Ecto neural progenitor cell (in vitro differentiated cells): ENCODE results near the gene FARS2.

Source experiments
- DNase-seq: peaks from one replicate; pipeline ENCODE4 v3.0.0-alpha.2; 2018; ENCODE audit warnings: low spot score

The FARS2 gene

DNA sequence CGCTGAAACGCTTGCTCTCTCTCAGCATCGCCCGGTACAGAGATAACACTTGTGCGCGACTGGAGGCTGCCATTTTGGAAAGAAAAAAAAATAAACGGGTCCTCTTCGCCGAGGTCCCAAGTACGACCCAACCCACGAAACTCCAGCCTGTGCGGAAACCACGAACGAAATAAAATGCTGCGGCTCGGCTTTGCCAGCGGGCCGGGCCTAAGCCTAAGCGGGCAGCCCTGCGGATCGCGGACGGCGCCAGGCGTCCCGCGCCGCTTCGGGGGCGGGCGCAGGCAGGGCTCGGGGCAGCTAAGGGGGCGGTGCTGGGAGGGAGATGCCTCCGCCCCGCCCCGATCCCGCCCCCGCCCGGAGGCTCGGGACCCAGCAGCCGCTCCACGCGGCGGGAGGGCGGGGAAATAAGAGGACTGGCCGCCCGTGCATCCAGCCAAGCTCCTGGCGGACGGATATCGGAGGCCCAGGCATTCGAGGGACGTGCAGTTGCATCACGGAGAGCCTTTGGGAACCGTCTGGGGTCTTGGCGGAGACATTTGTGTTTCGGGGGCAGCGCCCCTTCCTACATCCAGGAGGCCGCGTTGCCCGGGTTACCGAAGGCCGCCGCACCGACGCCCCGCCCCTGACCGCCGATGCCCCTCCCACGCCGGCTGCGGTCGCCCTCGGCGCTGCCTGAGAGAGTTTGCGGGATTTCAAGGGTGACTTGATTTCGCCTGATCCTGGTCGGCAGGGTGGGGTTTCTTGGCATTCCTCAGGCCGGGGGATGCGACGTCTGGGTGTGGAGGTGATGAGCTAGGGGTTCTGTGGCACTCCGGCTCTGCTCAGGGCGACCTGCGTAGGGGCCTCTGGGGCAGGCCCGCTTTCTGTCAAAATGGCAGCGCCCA is at the start of gene FARS2, which contains the start of gene LYRM4:
FARS2 (plus strand) TSS at position 853 of the 884 bp plus-strand sequence.
LYRM4 (minus strand) TSS at position 290 of the 884 bp plus-strand sequence; CDS start at position 73, 217 bp downstream.
- peak; percentile 96 for DNase-seq

DNA sequence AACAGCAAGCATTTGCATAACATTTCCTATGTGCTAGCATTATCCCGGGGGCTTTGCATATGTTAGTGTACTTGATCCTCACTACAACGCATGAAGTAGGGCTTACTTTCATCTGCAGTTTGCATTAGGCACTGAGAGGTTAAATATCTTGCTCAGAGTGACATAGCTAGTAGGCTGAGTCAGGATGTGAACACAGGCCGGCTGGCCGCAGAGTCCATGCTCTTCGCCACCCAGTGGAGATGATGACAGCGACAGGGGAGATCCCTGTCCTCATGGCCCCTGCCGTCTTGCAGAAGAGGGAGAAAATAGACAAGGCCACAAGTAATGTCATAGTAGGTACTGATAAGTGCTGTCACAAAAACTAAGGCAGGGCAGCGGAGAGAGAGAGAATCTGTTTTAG is 47.5 kb upstream of the FARS2 start:
- no peak for DNase-seq

DNA sequence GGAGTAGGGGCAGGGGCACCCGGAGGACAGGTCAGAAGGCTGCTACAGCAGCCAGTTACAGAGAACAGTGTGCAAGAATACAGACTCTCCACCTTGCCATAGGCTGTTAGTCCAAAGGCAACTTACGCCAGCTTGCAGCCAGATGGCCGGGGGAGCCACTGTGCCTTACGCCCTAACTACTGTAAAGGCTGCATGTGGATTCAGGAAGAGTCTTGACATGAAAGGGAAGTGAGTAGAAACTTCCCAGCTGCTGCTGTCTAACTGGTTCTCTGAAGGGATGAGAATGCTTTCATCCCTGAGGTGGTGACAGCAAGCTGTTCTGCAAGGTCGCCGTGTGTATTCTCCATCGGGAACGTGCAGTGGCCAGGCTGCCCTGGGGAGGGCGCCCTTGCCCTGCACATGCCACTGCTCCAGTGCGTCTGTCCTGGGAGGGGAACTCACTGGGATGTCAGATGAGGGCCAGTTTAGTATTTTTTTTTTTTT is 46.7 kb upstream of the FARS2 start:
- DNase-seq, result peak; percentile 81

DNA sequence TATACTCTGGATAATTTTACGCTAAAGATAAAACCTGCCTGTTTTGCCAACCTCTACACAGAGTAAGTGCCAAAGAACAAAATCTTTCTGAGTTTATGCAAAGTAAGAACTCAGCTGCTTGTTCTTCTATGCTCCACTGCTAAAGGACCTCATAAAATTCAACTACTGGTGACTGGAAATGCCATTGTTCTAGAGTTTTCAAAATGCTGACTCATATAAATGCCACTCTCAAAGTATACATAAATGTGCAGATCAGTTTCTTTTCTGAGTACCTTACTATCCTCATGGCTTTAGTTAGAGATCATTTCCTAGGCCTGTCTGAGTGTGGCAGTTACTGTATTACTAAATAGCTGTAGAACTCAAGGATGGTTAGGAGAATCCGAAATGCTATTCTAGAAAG is 46.2 kb upstream of the FARS2 start:
- no peak for DNase-seq

DNA sequence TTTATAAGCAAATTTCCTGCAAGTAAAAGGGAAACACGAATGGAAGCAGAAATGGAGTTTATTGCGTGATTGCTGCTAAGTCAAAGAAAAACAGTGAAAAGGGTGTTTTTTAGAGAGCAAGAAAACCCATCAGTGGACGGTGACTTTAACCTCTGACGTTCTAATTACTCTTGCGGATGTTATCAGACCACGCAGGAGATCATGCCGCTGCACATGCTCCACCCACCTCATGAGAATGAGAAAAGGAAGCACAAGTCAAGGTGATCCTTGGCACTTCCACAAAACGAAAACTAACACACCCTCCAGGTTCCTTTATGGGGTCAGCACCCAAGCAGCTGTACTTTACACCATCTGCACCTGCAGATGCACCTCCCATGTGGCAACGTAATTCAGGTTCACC is 45.5 kb upstream of the FARS2 start:
- no peak for DNase-seq

DNA sequence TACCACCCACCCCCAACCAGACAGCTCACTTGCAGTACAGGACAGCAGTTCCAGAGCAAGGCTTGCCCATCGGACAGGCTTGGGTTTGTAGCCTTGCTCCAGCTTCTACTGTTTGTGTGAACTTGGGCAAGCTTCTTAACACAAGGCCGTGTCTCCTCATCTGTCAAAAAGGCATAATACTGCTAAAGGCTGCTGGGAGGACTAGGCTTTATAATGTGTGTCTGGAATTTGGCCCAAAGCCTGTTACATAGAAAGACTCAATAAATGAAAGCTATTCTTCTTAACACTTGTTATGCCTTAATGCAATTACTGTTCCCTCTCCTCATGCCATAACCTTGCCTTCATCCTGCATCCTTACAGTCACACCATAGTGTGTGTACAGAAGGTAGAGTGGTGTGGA is 44.0 kb upstream of the FARS2 start:
- no peak for DNase-seq

DNA sequence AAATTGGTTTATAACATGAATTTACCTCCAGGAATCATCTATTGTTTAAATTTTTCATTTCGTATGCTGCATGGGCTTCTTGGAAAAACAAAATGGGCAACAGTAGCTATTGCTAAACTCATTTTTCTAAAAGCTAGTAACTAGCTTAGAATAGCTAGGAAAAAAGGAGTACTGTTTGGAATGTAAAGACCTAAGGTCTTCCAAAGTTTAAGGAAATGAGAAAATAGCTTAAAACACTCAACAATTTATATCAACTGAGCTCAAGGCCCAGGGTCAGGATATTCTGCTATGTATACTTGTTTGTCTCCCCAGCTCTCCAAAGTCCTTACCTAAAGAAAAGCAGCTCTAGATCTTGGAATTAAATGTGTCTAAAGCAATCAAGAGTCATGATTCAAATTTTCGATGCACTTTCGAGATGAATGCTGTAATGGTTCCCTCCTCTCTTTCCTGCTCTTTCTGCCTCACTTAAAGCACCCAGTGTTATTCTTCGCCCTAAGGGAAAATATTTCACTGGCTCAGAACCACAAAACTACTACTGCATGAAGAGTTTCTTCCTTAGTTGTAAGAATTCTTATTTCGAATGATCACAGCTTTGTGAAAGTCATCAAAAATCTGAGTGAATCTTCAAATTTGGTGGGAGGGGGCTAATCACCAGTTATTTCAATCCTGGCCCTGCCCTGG is 42.2 kb upstream of the FARS2 start:
- DNase-seq, result no peak

DNA sequence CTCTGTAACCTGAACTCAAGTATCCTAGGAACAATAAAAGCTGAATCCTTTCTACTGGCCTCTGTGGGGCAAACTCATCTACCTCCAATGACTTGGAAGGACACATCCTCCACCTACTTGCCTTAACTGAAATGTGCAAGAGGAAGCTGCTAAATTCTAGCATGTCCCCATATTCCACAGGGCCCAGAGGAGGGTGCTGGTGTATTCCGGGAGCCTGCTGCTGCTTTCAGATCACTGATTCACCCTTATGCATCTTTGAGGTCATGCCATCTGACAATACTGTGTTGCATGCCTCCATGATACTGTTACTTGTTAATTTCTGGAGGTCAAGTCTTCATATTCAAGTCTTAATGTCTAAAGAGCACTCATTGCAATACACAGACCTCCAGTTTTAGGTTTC is 40.9 kb upstream of the FARS2 start:
- no peak for DNase-seq

DNA sequence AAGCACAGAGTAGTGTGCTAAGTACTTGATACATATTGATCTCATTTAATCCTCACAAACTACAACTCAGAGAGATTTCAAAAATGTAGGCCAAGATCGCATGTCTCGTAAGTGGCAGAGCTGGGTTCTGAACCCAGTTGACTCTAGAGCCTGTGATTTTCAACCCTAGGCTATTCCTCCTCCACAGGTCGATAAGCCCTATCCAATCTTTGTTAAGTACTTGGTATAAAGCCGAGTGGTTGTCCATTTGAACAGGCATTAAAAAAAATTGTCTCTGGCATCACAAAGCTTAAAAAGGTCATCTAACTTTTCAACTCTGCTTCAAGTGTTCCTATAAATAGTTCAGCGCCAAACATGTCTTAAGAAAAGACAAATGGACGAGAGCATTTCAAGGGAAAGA is 38.0 kb upstream of the FARS2 start:
- DNase-seq, result no peak

DNA sequence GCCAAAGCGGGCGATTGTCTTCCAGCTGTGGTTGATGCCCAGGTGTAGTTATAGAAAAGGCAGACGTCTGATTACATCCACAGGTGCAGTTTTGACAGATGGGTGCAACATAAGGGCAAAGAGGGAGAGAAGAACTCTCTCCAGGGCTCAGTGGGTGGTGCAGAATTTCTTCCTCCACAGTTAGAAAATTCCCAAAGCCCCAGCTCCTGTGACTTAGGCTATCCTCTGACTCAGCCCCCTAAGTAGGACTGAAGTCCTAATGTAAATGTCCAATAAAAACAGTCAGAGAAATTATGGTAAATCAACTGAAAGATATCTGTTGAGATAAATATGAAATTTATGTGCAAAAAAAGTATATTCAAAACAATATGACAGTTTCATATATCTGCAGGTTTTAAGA is 32.0 kb upstream of the FARS2 start:
- DNase-seq, result no peak

DNA sequence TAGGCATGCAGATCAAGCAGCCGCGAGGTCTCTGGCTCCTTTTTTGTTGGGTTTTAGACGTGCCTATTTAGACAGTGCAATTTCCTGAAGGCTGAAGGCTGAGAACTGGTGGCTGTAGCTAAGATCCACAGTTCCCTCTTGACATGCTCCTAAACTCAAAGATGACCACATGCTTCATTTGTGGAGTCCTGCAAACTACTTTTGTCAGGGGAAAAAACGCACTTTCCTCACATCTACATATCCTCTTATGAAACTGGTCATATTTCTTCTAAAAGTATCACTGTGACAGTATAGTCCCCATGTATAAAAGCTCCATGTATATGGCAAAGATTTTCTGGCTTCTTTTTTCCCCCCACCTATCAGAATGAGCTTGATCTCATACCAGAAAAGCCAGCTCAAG is 31.2 kb upstream of the FARS2 start:
- no peak for DNase-seq

DNA sequence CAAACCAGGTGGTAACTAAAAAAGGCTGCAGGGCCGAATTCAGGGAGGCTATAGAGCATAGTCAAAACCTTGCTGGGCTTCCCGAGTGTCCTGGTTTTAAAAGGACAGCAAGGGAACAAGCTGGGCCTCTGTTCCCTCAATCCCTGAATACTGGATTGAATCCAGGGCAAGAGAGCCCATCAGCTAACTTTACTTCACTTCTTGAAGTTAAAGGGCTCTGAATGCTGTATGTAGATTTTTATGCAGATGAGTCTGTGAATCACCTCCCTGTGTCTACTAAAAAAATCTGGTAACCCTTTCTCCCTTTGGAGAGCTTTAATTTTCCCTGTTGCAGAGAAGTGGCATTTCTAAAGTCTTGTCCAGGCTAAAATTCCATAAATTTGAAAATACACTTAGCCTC is 30.0 kb upstream of the FARS2 start:
- no peak for DNase-seq

DNA sequence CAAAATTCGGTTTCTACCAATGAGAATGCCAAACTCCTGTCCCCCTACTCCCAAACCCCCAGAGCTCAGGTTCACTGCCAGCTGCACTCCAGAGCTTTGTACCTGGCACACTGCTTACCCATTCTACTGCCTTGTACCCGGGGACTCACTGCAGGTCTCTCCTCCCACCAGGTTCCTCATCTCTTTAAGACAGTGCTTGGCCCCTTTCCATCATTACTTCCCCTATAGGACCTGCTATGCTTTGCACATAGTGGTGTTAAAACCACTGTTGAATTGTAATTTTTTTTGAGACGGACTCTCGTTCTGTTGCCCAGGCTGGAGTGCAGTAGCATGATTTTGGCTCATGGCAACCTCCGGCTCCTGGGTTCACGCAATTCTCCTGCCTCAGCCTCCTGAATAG is 26.4 kb upstream of the FARS2 start:
- DNase-seq, result no peak

DNA sequence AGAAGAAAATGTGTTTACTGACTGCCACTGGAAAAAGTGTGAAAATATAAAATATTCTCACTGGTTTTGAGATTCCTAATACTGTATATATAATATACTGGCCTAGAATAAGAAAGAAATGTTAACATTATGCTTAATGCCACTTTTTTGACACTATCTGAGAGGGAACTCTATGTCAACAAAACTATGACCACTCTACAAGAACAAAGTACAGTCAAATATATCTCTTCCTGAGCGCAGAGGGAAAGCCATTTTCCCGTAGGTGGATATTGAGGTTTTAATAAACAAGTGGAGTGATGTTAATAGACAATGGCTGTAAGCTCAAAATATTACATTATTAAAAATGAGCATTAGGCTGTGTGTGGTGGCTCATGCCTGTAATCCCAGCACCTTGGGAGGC is 25.5 kb upstream of the FARS2 start:
- DNase-seq, result no peak

DNA sequence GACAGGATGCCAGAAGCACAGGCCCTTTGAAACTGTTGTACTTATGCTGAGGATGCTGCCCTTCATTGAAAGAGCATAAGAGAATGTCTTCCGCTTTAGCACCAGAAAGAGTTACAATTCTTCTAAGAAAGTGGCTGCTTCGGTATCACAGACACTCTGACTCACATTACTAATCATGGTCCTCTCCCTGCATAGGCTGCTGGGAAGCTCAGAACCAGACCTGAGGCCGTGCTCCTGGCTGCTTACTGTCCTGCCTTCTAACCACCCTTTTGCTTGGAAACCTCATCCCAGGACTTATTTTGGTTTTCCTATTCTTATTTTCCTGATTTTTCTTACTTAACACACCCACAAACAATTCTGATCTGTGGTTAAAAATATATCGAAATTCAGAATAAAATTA is 23.5 kb upstream of the FARS2 start:
- DNase-seq, result no peak

DNA sequence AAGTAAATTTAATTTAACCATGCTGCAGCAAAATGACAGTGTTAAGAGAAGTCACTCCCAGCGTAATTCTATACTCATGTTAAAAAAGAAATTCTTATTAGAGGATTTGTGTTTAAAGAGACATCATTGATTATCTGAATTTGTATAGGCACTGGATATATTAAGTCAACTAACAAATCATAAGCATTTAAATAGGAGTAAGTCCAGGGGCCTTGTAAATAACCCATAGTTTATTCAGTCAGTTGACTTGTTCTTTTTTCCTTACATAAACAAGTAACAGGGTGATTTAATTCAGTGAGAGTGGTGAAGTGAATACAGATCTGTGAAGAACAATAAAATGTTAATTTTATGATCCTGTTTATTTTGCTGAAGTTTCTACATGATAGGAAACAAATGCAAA is 23.0 kb upstream of the FARS2 start:
- DNase-seq, result no peak

DNA sequence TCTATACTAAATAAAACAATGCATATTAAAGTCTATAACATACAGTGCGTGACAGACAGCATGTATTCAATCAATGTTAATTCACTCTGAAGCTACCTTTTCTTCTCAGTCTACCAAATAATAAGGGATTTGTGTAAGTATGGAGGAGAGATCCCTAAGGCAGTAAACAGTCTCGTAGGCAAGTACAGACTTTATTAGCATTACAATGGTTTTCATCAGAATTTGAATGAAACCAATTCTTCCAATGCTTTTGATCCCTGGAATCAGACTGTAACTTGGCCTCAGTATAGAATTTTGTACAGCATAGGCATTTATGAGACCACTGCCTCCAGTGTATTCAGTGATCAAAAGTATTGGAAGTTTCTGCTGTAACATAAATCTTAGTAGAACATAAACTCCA is 20.1 kb upstream of the FARS2 start:
- DNase-seq, result no peak

DNA sequence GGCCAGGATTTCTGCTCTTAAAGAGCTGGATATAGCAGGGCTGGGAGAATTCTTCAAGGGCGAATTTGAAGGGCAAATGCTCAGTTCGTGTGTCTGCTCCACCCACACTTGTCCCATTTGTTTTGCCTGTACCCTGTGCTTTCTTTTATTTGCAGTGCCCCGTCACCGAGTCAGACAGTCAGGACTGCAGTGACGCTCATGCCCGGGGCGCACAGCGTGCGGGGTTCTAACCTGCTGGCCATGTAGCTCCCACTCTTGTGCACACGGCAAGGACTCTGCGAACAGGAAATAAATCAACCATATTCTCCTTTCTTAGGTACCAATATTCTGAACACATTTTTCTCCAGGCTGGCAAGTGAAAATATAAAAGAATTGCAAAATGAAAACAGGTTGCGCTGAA is 18.2 kb upstream of the FARS2 start:
- DNase-seq, result no peak

DNA sequence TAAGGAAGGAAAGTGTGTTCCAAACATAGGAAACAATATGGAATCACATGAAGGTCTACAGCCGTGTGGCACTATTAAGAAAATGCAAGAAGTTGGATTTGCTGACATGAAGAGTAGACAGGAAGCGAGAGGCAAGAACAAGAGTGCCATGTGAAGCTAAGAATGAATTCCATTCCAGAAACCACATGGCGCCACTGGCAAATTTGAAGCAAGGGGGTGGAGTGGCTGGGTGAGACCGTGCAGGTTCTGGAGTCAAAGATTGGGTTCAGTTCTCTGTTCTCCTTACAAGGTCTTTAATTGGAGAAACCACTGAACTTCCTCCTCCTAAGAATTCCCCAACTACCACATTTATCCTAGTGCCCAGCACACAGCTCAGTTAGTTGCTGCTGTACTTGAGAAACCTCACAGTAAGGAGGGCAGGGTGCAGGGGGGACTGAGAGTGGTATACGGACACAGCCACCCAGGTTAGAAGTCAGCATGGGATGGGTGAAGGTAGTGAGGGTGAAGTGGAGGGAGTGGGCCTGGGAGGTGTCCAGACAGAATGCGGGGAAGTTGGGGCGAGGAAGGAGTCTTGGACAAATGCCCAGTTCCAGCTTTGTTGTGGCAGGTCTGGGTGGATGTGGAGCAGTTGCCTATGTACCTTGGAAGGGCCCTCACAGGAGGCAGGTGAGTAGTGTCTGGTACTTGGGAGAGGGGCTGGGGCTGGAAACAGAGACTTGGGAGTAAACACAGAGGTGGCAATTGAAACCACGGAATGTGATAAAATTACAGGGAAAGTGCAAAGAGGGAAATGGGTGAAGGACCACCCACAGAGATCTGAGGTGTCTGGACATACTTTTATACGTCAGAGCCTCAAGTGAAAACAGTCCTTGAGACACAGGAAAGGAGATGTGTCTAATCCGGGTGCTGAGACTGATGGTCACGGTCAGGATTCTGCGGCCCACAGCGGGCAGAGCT is 14.9 kb upstream of the FARS2 start:
- no peak for DNase-seq

DNA sequence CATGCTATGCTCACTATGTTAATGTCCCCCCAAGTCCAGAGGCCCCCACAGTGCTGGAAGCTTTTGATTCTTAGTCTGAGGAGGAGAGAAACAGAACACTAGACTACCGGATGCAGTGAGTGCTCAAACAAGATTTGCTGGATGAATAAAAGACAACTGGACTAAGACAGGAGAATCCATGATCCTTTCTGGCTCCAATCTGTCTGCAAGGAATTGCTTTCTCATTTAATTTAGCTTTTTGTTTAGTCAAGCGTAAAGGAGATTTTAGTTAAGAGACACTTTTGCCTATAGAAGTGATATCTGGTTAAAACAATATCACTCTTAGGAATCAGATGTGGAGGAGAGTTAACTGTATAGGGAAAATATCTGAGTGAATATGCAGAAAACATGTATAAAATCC is 14.1 kb upstream of the FARS2 start:
- no peak for DNase-seq

DNA sequence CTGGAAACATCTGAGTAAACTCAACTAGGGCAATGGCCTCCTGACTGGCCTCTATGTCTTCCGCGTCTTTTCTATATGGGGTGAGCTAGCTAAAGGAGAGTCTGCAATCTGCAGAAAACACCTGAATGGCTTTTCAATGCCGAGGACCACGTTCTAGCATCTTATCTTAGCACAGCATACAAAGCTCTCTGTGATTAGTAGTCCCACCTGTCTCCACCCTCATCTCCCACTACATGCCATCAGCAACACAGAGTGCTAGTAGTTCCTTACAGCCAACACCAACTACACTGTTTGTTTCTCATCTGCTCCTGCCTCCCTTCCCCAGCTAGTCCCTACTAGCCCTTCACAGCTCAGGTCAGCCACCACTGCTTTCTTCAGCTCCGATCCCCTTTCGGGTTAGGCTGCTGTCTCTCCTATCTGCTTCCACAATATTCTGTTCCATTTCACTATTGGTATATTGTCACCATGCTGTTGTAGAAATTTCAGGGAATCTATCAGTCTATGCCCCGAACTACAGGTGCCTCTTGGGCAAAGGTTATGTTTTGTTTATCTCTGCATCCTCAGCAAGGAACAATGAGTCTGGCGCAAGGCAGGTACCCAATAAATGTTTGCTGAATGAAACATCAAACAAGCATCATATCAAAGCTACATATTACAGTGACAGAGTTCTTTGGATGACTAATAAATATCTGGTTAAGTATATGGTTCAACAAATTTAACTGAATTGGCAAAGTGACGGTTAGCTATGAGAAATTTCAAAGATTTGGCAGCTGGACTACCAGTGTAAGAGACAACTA is 12.8 kb upstream of the FARS2 start:
- no peak for DNase-seq
